Superior temporal gyrus (tissue), 1 donor: Measurements from ENCODE around the gene HIGD2A.

Source experiments
- DNase-seq: peaks from one replicate; pipeline ENCODE4 v3.0.0-alpha.2; 2016; ENCODE audit errors: extremely low spot score

The HIGD2A gene

DNA sequence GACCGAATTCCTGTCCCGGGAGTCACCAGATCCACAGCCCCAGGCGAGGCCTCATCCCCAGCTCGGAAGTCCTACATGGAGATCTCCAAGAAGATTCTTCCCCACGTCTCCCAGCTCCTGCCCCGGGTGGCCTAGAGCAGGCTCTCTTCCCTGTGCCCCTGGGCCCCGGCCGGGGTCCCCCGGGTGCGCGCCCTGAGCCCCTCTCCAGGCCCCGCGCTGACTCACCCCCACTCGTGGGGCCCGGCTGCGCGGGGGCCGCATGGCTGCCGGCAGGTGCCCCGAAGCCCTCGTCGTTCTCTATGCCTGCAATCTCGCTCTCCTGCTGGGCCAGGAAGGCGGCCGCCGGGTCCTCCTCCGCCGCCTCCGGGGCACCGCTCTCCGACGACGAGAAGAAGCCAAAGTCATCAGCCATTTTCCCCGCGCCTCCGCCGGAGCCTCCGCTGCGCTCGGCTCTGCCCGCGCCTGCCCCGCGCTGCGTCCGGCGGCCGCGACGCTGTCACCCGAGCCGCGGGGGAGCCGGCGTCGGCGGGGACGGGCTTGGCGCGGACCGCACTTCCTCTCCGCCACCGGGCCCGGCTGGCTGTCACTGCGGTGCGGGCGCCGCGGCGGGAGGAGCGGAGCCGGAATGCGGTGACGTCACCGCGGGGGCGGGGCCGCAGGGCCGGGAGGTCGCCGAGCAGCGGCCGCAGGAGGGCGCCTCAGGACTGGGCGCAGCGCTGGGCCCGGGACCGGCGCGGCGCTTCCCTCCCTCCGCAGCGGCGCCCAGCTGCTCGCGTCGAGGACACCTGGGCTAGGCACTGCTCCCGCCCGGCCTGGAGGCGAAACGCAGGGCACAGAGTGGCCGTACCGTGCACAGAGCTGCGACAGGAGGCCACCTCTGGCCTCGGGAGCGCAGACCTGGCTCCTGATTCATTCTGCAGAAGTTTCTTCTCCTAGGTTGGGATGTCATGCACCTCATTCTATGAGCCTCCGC, 27.7 kb downstream of the HIGD2A start, which contains the start of gene CLTB:
Gene CLTB, minus strand, starts transcription at position 588 of the 973 bp plus-strand sequence. Its CDS starts 176 bp downstream, at position 412.
- DNase-seq: peak; percentile 83

- no peak for DNase-seq
Observed at GRCh38 chr5:176416965-176417364, 28.4 kb downstream of the HIGD2A start.

GRCh38 chr5:176418251-176418650, 29.7 kb downstream of the HIGD2A start:
- no peak for DNase-seq

- DNase-seq: no peak
Observed at GRCh38 chr5:176420086-176420485, 31.5 kb downstream of the HIGD2A start.

GRCh38 chr5:176420972-176421544, 32.5 kb downstream of the HIGD2A start:
- DNase-seq: no peak

GRCh38 chr5:176424181-176424580, 35.6 kb downstream of the HIGD2A start:
- no peak for DNase-seq

- DNase-seq: no peak
Observed at GRCh38 chr5:176425138-176425537, 36.6 kb downstream of the HIGD2A start.

GRCh38 chr5:176425791-176426190, 37.2 kb downstream of the HIGD2A start:
- no peak for DNase-seq

DNA sequence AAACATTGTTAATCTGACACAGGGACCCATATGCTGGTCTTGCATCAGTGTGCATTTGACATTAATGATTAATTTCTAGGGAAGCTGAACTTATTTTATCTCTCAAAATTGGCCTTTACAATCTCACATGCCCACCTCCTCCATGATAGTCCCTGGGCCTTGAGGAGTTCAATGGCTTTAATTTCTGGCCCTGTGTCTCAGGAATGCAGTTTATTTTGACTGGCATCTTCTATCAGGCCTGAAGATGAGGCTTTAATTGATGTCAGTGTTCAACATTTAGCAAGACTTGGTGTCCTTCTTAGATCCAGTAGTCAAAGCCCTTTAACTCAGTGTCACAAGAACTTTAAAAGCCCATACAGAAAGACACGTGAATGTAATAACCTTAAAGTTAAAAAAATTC, 38.3 kb downstream of the HIGD2A start:
- no peak for DNase-seq

DNA sequence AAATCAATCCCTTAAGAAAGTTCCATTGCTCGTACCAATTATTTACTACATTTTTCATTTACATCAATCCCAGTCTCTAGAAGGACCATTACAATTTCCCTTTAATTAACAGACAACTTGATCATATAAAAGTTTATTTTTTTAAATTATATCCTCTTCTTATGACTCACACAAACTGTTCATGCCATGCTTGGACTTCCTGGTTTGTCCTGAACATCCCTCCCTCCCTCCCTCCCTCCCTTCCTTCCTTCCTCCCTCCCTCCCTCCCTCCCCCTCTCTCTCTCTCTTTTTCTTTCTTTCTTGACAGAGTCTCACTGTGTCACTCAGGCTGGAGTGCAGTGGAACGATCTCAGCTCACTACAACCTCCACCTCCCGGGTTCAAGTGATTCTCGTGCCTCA, 39.4 kb downstream of the HIGD2A start:
- DNase-seq: no peak

DNA sequence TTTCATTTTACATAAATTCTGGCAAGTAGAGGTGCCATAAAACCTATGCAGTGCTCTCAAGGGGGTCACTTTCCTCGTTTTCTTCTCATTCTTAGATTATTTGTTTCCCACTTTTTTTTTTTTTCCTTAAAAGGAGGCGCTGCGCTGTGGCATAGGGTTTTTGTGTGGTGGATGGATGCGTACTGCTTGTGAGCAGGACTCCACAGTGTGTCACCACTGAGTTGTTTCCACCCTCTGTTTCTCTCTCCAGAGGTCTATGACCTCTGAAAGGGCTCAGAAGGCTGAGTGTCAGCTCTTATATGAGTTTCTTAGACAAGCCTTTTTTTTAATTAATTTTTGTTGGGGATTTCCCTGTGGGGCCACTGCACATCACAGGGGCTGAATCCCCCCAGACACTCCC, 41.4 kb downstream of the HIGD2A start:
- no peak for DNase-seq

GRCh38 chr5:176432707-176433106, 44.2 kb downstream of the HIGD2A start:
- no peak for DNase-seq

- DNase-seq: no peak
Observed at GRCh38 chr5:176436656-176437055, 48.1 kb downstream of the HIGD2A start.

DNA sequence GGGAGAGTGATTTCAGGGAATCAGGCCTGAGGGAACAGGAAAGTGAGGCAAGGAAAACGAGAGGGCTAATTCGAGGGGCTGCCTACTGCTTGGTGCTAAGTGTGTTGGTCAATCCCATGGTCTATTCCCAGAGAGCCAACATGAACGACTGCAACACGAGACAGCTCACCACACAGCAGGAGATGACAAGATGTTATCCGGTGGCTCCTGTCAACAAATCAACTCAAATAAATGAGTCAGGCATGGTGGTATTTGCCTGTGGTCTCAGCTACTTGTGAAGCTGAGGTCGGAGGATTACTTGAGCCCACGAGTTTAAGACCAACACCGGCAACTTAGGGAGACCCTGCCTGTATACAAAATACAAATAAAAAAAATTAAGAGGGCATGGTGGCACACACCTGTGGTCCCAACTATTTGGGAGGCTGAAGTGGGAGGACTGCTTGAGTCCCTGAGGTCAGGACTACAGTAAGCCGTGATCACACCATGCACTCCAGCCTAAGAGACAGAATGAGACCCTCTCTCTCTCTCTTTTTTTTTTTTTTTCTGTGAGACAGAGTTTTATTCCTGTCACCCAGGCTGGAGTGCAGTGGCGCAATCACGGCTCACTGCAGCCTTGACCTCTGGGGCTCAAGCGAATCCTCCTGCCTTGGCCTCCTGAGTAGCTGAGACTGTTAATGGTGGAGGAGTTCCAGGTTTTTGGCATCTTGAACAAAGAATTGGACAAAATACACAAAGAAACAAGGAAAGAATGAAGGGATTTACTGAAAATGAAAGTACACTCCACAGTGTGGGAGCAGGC, 50.6 kb downstream of the HIGD2A start:
- DNase-seq: no peak
